WERI-Rb-1 (cell line): ENCODE results near the gene RNU1-1.
"Not testable (repeated sequence)": the region's sequence is repeated elsewhere in the genome, so short reads cannot be mapped to it uniquely, and the experiment has no call there.

ENCODE experiments used
- DNase-seq: peaks from one replicate; pipeline ENCODE4 v3.0.0-alpha.2; 2020
- H3K27ac ChIP-seq: fragments of 250-450 bp; sonication (Bioruptor Pico); 2 replicates; pipeline ENCODE4 v1.5.1; 2020; ENCODE audit warnings: mild to moderate bottlenecking, moderate library complexity
- H3K27me3 ChIP-seq: fragments of 250-450 bp; sonication (Bioruptor Pico); 2 replicates; pipeline ENCODE4 v1.5.1; 2021; ENCODE audit warnings: mild to moderate bottlenecking, low read depth, moderate library complexity; ENCODE audit not compliant: insufficient read depth, severe bottlenecking
- H3K36me3 ChIP-seq: fragments of 250-450 bp; sonication (Bioruptor Pico); 2 replicates; pipeline ENCODE4 v1.5.1; 2020; ENCODE audit warnings: mild to moderate bottlenecking, moderate library complexity
- H3K4me3 ChIP-seq: 2 replicates; pipeline ENCODE4 v1.5.1; 2011; ENCODE audit warnings: low read depth, mild to moderate bottlenecking, control low read depth, low read length
- H3K9me3 ChIP-seq: fragments of 250-450 bp; sonication (Bioruptor Pico); 2 replicates; pipeline ENCODE4 v1.5.1; 2021; ENCODE audit warnings: mild to moderate bottlenecking, moderate library complexity; ENCODE audit not compliant: severe bottlenecking

The RNU1-1 gene

GRCh38 chr1:16514107-16515055 lies at the start of gene RNU1-1:
RNU1-1 (minus strand) TSS chr1:16514285.
- H3K27me3 ChIP-seq, H3K9me3 ChIP-seq, H3K36me3 ChIP-seq: not testable (repeated sequence)
- H3K4me3 ChIP-seq, result peak within 1 kb of the TSS; percentile 36
- H3K27ac ChIP-seq, result peak within 1 kb of the TSS; percentile 100
- DNase-seq, result peak; percentile 86

DNA sequence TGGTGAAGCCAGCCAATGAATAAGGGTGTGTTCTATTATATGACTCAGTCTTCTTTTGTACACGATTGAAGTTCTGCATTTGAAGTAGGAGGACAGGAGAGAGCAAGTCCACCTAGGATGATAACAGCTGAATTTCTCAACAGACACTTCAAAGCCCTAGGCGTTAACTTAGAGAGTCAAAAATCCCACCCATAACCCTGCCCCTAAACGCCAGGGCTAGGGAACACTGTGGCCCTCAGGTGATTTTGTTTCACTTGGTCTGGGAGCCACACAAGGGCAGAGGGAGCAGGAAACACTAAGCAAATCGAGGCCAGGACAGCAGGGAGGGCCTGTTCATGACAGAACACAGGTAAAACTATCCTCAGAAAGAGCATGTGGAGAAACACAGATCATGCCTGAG lies 47.0 kb upstream of the RNU1-1 start:
- H3K36me3 ChIP-seq, H3K27me3 ChIP-seq, H3K4me3 ChIP-seq, H3K27ac ChIP-seq, DNase-seq, H3K9me3 ChIP-seq: not testable (repeated sequence)

DNA sequence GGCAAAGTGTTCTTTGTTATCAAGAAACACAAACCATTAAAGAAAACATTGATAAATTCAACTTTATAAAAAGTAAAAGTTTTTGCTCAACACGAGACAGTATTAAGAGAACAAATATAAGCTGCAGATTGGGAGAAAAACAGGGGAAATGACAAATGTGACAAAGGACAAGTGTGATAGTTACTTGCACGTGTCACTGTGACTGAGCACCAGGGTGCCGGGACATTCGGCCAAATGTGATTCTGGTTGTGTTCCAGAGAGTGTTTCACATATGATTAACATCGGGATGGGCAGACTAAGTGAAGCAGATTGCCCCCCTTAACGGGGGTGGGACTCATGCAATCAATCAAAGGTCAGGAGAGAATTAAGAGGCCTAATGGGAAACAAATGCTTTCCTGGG lies 46.4 kb upstream of the RNU1-1 start:
- DNase-seq, H3K4me3 ChIP-seq, H3K27ac ChIP-seq, H3K36me3 ChIP-seq, H3K27me3 ChIP-seq, H3K9me3 ChIP-seq: not testable (repeated sequence)

DNA sequence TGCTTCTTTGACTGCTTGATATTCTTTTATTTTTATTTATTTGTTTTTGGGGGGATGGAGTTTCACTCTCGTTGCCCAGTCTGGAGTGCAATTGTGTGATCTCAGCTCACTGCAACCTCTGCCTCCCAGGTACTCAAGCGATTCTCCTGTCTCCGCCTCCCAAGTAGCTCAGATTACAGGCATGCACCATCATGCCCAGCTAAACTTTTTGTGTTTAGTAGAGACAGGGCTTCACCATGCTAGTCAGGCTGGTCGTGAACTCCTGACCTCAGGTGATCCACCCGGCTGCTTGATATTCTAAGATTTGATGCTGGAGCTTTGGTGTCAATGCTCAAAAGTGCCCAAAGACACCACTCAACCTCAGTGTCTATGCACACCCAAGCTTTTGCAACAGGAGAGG lies 45.6 kb upstream of the RNU1-1 start:
- not testable (repeated sequence) for H3K36me3 ChIP-seq, H3K27me3 ChIP-seq, H3K27ac ChIP-seq, H3K4me3 ChIP-seq, DNase-seq, H3K9me3 ChIP-seq

DNA sequence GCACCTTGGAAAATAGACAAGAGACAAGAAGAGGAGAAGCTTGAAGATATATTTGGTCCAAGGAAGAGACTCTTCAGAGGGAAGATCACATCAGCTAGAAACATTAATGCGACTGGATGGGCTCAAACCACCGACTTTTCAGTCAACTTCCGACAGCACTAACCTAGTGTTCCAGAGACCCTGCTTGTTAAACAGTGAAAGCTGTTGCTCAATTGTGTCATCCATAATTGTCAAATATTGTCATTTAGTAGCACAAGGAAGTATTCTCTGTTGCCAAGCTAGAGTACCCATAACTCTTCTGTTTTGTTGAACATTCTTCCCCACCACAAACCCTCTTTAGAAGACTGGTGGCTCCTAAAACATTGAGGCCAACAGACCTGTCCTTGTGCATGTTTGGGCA lies 42.9 kb upstream of the RNU1-1 start:
- not testable (repeated sequence) for H3K36me3 ChIP-seq, H3K27me3 ChIP-seq, DNase-seq, H3K27ac ChIP-seq, H3K9me3 ChIP-seq, H3K4me3 ChIP-seq

DNA sequence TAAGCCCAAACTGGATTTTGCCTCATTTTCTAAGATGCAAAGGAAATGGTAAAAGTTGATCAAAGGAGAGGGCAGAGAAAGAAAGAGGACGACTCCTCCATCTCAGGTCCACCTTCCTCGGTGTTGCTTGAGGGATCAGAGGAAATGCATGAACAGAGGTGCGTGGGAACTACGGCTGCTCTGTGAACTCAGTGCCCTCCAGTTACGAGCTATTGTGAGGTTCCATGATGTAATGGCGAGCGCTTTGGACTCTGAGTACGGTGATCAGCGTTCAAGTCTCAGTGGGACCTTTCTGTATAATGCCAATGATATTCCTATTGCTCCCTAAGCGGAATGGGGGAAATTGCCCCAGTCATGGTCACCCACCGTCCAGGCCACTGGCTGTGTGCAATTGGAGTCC lies 39.2 kb upstream of the RNU1-1 start:
- H3K27ac ChIP-seq, DNase-seq: not testable (repeated sequence)

DNA sequence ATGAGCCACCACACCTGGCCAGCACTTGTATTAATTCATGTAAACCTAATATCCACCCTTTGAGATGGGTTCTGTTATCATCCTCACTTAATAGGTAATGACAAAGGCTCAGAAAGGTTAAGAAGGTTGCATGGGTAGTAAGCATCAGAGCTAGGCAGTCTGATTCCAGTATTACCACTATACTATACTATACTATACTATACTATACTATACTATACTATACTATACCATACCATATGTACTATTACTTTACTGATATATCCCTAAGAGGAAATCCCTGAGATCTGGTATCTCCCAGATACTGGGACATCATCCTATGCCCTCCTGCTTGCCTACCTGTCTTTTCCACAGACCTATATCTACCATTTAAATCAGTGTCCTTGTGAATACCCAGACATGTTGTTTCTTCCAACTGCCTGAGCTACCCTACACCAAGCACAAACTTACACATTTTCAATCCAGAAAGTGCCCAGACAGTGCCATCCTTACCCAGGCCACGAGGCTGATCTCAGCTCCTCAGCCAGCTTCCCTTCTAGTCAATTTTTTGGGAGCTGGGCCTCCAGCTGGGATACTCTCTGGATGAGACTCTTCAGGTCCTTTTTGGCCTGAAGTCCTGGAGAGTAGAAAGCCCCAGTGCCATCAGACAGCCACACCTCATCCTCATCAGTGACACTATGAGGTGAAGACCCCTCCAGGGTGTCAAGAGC lies 36.3 kb upstream of the RNU1-1 start:
- not testable (repeated sequence) for H3K27ac ChIP-seq, H3K27me3 ChIP-seq, H3K36me3 ChIP-seq, H3K4me3 ChIP-seq, DNase-seq, H3K9me3 ChIP-seq

More for the DNA sequence above, 39.2 kb upstream of the RNU1-1 start:
- not testable (repeated sequence) for H3K36me3 ChIP-seq, H3K4me3 ChIP-seq, H3K9me3 ChIP-seq, H3K27me3 ChIP-seq

GRCh38 chr1:16549545-16549944 lies 35.5 kb upstream of the RNU1-1 start:
- H3K4me3 ChIP-seq, H3K27ac ChIP-seq, H3K9me3 ChIP-seq, H3K27me3 ChIP-seq, H3K36me3 ChIP-seq, DNase-seq: not testable (repeated sequence)

- not testable (repeated sequence) for H3K27ac ChIP-seq, H3K36me3 ChIP-seq, H3K27me3 ChIP-seq, DNase-seq, H3K4me3 ChIP-seq, H3K9me3 ChIP-seq
Measured at GRCh38 chr1:16547502-16548241, 33.6 kb upstream of the RNU1-1 start.

GRCh38 chr1:16545682-16546095 lies 31.6 kb upstream of the RNU1-1 start:
- not testable (repeated sequence) for H3K27me3 ChIP-seq, H3K4me3 ChIP-seq, H3K9me3 ChIP-seq, H3K27ac ChIP-seq, H3K36me3 ChIP-seq, DNase-seq

DNA sequence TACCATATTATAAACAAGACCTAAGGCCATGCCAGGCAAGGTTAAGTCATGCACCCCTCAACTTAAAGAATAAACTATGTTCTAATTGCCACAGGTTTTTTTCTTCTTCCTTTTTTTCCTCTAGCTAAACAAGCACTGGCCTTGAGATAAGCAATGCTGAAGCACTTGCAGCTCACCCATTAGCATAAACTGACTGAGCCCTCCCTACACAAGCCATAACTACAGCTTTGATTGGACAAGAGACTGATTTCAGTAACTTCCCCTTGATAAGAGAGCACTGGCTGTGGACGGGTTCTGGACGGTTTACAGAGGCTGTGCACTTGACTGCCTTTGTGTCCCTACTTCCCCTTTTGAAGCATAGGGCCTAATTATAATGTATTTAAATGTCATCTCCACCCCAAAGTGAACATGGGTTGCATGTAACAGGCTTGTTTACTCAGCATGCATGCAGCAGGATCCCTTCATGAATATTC lies 26.4 kb upstream of the RNU1-1 start:
- not testable (repeated sequence) for H3K36me3 ChIP-seq, DNase-seq, H3K9me3 ChIP-seq, H3K4me3 ChIP-seq, H3K27ac ChIP-seq, H3K27me3 ChIP-seq

GRCh38 chr1:16537528-16537927 lies 23.4 kb upstream of the RNU1-1 start:
- H3K4me3 ChIP-seq, H3K27me3 ChIP-seq, H3K36me3 ChIP-seq, H3K27ac ChIP-seq, DNase-seq, H3K9me3 ChIP-seq: not testable (repeated sequence)

- not testable (repeated sequence) for H3K9me3 ChIP-seq, H3K36me3 ChIP-seq, DNase-seq, H3K27ac ChIP-seq, H3K27me3 ChIP-seq, H3K4me3 ChIP-seq
Measured at GRCh38 chr1:16536796-16537195, 22.7 kb upstream of the RNU1-1 start.

GRCh38 chr1:16535898-16536297 lies 21.8 kb upstream of the RNU1-1 start:
- H3K9me3 ChIP-seq, H3K36me3 ChIP-seq, H3K27ac ChIP-seq, H3K27me3 ChIP-seq, DNase-seq, H3K4me3 ChIP-seq: not testable (repeated sequence)
